GM10248 (cell line): ENCODE measurements around the gene ASIP.
"Not testable (repeated sequence)": the region's sequence is repeated elsewhere in the genome, so short reads cannot be mapped to it uniquely, and the experiment has no call there.

Experiments used
- CTCF ChIA-PET: fragments of 300-600 bp; sonication (Branson Sonifier 250); formaldehyde crosslinking; extraction: SDS; loops from one replicate; lab custom pipeline; 2021; ENCODE audit warnings: antibody characterized with exemption; lab: Yijun Ruan, JAX
- POLR2A ChIA-PET: fragments of 350-650 bp; sonication (Branson Sonifier 250); formaldehyde crosslinking; extraction: SDS; loops from one replicate; lab custom pipeline; 2020; ENCODE audit warnings: antibody characterized with exemption; lab: Yijun Ruan, JAX
- DNase-seq: peaks from one replicate; pipeline ENCODE4 v3.0.0; 2012; ENCODE audit errors: extremely low spot score
- TF ChIP-seq, protein P1 (sequence below): IDR thresholded peaks from 2 replicates; pipeline ENCODE4 v1.5.1; 2012; ENCODE audit warnings: mild to moderate bottlenecking, low read depth; ENCODE audit errors: extremely low read depth, missing control alignments, control extremely low read depth

ASIP gene

DNA sequence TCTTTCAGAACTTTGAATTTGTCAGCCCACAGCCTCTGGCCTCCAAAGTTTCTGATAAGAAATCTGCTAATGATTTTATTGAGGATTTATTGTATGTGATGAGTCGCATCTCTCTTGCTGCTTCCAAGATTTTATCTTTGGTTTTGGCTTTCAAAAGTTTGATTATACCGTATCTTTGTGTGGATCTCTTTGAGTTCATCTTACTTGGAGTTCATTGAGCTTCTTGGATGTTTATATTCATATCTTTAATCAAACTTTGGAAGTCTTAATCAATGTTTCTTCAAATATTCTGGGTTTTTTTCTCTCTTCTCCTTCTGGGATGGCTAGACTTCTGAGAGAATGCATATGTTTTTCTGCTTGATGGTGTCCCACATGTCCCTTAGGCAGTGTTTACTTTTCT is 3.3 kb upstream of the ASIP start:
- TF ChIP-seq, protein P1, sequence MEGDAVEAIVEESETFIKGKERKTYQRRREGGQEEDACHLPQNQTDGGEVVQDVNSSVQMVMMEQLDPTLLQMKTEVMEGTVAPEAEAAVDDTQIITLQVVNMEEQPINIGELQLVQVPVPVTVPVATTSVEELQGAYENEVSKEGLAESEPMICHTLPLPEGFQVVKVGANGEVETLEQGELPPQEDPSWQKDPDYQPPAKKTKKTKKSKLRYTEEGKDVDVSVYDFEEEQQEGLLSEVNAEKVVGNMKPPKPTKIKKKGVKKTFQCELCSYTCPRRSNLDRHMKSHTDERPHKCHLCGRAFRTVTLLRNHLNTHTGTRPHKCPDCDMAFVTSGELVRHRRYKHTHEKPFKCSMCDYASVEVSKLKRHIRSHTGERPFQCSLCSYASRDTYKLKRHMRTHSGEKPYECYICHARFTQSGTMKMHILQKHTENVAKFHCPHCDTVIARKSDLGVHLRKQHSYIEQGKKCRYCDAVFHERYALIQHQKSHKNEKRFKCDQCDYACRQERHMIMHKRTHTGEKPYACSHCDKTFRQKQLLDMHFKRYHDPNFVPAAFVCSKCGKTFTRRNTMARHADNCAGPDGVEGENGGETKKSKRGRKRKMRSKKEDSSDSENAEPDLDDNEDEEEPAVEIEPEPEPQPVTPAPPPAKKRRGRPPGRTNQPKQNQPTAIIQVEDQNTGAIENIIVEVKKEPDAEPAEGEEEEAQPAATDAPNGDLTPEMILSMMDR: no peak
- POLR2A ChIA-PET: no interaction called here
- CTCF ChIA-PET: no interaction called here
- DNase-seq: no peak

DNA sequence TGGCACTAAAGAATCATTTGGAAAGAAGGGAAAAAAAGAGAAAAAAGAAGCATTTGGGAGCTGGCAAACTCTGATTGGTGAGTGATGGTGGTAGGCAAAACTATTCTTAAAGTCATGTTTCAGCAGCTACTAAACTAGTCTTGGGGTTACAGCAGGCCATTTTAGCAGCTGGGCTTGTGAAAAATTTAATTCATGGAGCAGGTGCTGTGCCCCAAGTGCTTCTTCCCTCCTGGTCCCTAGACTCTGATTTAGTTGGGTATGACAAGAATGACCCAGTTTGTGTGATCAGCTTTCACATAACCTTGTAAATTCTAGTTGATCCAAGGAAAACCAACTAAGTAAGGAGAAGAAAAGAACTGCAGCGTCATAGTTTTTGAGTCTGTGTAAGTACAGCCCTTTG is 1.1 kb upstream of the ASIP start:
- CTCF ChIA-PET: no interaction called here
- POLR2A ChIA-PET: no interaction called here
- DNase-seq: no peak
- TF ChIP-seq, protein P1: no peak

DNA sequence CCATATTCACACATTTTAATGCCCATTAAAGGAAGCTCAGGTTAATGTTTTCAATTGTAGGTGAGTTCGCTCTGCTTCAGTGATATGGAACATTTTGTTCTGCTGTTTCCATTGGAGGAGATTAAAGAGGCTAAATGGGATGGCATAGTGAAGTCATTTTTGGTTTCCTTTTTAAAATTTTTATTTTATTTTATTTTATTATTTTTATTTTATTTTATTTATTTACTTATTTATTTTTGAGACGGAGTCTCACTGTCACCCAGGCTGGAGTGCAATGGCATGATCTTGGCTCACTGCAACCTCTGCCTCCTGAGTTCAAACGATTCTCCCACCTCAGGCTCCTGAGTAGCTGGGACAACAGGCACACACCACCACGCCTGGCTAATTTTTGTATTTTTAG is 792 bp downstream of the ASIP start:
- CTCF ChIA-PET: interaction anchor here (1.2 to 1.4 kb wide), 2 partner anchors 19 to 71 kb away, joined by 4 read pairs; no protein-coding TSS in a partner anchor
- DNase-seq, POLR2A ChIA-PET: not testable (repeated sequence)

DNA sequence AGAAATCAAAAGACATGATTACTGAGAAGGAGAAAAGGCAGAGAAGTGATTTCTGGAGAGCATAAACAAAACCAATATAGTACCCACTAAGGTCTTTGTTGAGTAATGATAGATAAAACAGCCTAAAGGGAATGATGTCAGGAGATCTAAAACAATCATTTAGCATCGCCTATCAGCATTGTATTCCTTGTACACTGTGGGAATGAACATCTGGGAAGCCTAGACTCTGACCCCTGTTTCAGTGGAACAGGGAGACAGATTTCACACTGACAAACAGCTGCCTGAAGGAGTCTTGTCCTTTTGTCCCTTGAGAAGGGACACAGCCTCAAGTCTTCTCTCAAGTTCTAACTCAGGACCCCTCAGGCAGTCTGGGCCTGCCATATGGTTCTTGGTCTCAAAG is 1.7 kb downstream of the ASIP start:
- TF ChIP-seq, protein P1: no peak
- CTCF ChIA-PET: interaction anchor here (0.9 kb wide), 1 partner anchor 11 kb away, joined by 3 read pairs; no protein-coding TSS in a partner anchor
- no peak for DNase-seq
- POLR2A ChIA-PET: no interaction called here

DNA sequence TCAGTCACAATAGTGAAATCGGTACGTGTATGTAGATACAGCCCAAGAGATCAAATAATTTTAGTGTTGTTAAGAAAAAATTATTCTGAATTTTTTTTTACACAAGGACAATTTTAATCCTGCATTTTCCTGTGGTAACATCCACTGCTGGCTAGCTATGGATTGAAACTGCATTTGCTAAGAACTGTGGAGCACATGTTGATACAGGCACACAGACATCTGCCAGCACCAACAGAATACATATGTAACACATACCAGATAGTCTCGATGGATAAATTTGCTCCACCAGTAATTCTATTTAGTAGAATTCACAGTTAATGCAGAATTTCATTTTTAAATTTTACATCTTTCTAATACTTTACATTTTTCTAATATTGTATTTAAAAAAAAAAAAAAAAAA is 2.2 kb downstream of the ASIP start:
- ChIA-PET POLR2A (no interaction called here), CTCF (interaction anchor here (0.9 kb wide), 1 partner anchor 10 kb away, joined by 3 read pairs; no protein-coding TSS in a partner anchor)
- no peak for DNase-seq
- TF ChIP-seq, protein P1: no peak

DNA sequence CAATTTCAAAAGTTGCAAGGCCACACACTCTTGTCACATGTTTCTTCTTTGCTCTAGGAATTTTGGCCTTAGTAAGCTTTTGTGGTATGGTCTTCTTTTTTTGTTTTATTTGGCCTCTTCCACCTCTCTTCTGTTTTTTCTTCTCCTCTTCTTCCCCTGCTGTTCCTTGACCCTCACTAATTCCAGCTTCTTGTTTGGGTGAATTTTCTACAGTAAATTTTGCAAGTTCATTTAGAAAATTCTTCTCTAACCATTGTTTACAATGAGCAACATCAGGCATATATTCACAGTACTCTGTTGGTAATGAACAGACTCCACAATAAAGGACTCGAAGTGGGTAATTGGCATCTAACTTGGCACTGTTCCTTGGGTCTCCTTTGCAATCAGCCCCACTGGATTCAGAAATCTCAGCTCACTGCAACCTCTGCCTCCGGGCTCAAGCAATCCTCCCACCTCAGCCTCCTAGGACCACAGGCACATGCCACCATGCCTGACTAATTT is 5.0 kb downstream of the ASIP start:
- TF ChIP-seq, protein P1: no peak
- POLR2A ChIA-PET: interaction anchor here (0.6 kb wide), 1 partner anchor 1634 kb away, joined by 7 read pairs; no protein-coding TSS in a partner anchor
- DNase-seq: no peak
- CTCF ChIA-PET: interaction anchor here (1.5 to 2.0 kb wide), 2 partner anchors 25 to 97 kb away, joined by 4 read pairs; no protein-coding TSS in a partner anchor

DNA sequence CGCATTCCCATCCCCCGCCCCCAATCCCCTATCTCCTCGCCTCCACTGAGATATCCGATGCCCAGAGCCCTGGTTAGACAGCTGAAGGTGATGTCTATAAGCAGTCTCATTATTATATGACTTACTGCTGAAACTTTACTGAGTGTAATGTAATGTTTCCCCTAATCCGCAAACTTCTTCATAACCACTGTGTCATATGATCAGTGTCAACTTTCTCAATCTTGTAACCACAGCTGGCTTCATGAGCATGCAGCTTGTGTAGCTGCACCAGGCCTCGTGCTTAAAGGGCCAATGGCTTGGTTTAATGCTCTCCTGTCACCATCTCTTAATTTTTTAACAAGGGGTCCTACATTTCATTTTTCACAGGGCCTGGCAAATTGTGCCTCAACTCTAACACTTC is 8.1 kb downstream of the ASIP start:
- CTCF ChIA-PET: interaction anchor here (0.7 to 1.5 kb wide), 6 partner anchors 11 to 64 kb away, joined by 3 to 4 read pairs (median 3); no protein-coding TSS in a partner anchor
- DNase-seq: peak; percentile 38
- POLR2A ChIA-PET: interaction anchor here (0.7 kb wide), 1 partner anchor 114 kb away, joined by 3 read pairs; the partner anchor contains the start of gene ITCH
- TF ChIP-seq, protein P1: no peak
